HL-60 (cell line): ENCODE results near the gene ENPEP.

Experiments used
- DNase-seq, 2 experiments: peaks; one replicate each; pipeline ENCODE4 v3.0.0-alpha.2; 2010 to 2020; ENCODE audit warnings: low read depth in 1 of 2, low spot score in 1 of 2
- H3K27ac ChIP-seq: fragments of 250-450 bp; sonication (Bioruptor Pico); replicated peaks from 2 replicates; pipeline ENCODE4 v1.5.1; 2020; ENCODE audit warnings: mild to moderate bottlenecking, moderate library complexity
- H3K27me3 ChIP-seq: fragments of 250-450 bp; sonication (Bioruptor Pico); 2 replicates; pipeline ENCODE4 v1.5.1; 2021; ENCODE audit warnings: mild to moderate bottlenecking, moderate library complexity; ENCODE audit not compliant: insufficient read depth, poor library complexity, severe bottlenecking
- H3K4me3 ChIP-seq: replicated peaks from 2 replicates; pipeline ENCODE4 v1.5.1; 2011; ENCODE audit warnings: mild to moderate bottlenecking, control low read depth, low read length; ENCODE audit not compliant: insufficient read depth
- CTCF ChIP-seq: IDR thresholded peaks from one replicate; pipeline ENCODE4 v1.5.1; 2011; ENCODE audit warnings: low read length, control low read depth, inconsistent platforms; ENCODE audit not compliant: insufficient read depth
- GABPA ChIP-seq: IDR thresholded peaks from 2 replicates; pipeline ENCODE4 v1.6.1; 2012; ENCODE audit warnings: low read depth
- POLR2AphosphoS5 ChIP-seq: IDR thresholded peaks from 2 replicates; pipeline ENCODE4 v1.6.1; 2012; ENCODE audit warnings: low read depth
- REST ChIP-seq: IDR thresholded peaks from 2 replicates; pipeline ENCODE4 v1.6.1; 2012; ENCODE audit warnings: low read depth; ENCODE audit not compliant: insufficient replicate concordance
- SPI1 ChIP-seq: IDR thresholded peaks from 2 replicates; pipeline ENCODE4 v1.6.1; 2012; ENCODE audit warnings: low read depth, mild to moderate bottlenecking, borderline replicate concordance

Gene ENPEP

GRCh38 chr4:110596431-110596830, 120.5 kb downstream of the ENPEP start:
- Histone ChIP-seq H3K27ac (no peak overlapping the region), H3K4me3 (no peak overlapping the region), H3K27me3 (no peaks in the 10 kb centered on the region)
- DNase-seq, result no peak
- no peak for TF ChIP-seq POLR2AphosphoS5
- no peak for TF ChIP-seq SPI1
- no peak for TF ChIP-seq GABPA
- no peak for TF ChIP-seq REST
- TF ChIP-seq CTCF, result no peak

GRCh38 chr4:110597582-110597981, 121.6 kb downstream of the ENPEP start:
- H3K27ac ChIP-seq, result no peak overlapping the region
- no peak overlapping the region for H3K4me3 ChIP-seq
- DNase-seq, result no peak
- no peaks in the 10 kb centered on the region for H3K27me3 ChIP-seq
- TF ChIP-seq GABPA, result no peak
- TF ChIP-seq SPI1, result no peak
- TF ChIP-seq POLR2AphosphoS5, result no peak
- no peak for TF ChIP-seq CTCF
- TF ChIP-seq REST, result no peak

GRCh38 chr4:110602061-110602460, 126.1 kb downstream of the ENPEP start:
- TF ChIP-seq POLR2AphosphoS5 (no peak), CTCF (no peak), GABPA (no peak), SPI1 (no peak), REST (no peak)
- no peak for DNase-seq
- no peak overlapping the region for H3K27ac ChIP-seq

More at GRCh38 chr4:110602061-110602460, 126.1 kb downstream of the ENPEP start:
- H3K27me3 ChIP-seq, result no peaks in the 10 kb centered on the region
- no peak overlapping the region for H3K4me3 ChIP-seq
